Breast epithelium (tissue), 3 donors: ENCODE data around the gene MSANTD3.

Source experiments
- CTCF ChIP-seq, 3 donors: fragments of 450-650 bp; IDR thresholded peaks; one replicate each; pipeline ENCODE4 v1.5.1; 2016 to 2017; ENCODE audit warnings: antibody characterized with exemption in 3 of 3, mild to moderate bottlenecking in 3 of 3, moderate library complexity in 3 of 3
- POLR2A ChIP-seq: fragments of 450-650 bp; IDR thresholded peaks from one replicate; pipeline ENCODE4 v1.6.1; 2016; ENCODE audit warnings: antibody characterized with exemption, mild to moderate bottlenecking, moderate library complexity
- POLR2AphosphoS5 ChIP-seq, 3 donors: sonication (generic); formaldehyde crosslinking; IDR thresholded peaks; one replicate each; pipeline ENCODE4 v1.6.1; 2017; ENCODE audit warnings: antibody characterized with exemption in 3 of 3

GRCh38 chr9:100473276-100474081, 46.5 kb downstream of the MSANTD3 start:
- TF ChIP-seq CTCF (IDR thresholded peaks at IDR 0.05) = no peak
- no peak for TF ChIP-seq POLR2AphosphoS5 (IDR thresholded peaks at IDR 0.05)
- no peak for TF ChIP-seq POLR2A
